Activated CD4-positive, alpha-beta T cell treated with anti-CD3 and anti-CD28 coated beads, Interleukin-2, amount 50 U/mL, for 1 hour (primary cell): ENCODE measurements around the gene GRK5.

Experiments used
- DNase-seq: peaks from one replicate; pipeline ENCODE4 v3.0.0-alpha.2; 2020

The GRK5 gene

GRCh38 chr10:119391440-119392251, 184.3 kb downstream of the GRK5 start:
- no peak for DNase-seq

GRCh38 chr10:119393019-119393418, 185.6 kb downstream of the GRK5 start:
- no peak for DNase-seq

GRCh38 chr10:119393421-119393820, 186.1 kb downstream of the GRK5 start:
- DNase-seq: no peak

- DNase-seq: no peak
These were observed 186.5 kb downstream of the GRK5 start for GRCh38 chr10:119393845-119394244.

GRCh38 chr10:119394657-119395279, 187.4 kb downstream of the GRK5 start:
- no peak for DNase-seq

- no peak for DNase-seq
These were observed 188.1 kb downstream of the GRK5 start for GRCh38 chr10:119395280-119396007.

- no peak for DNase-seq
These were observed 188.8 kb downstream of the GRK5 start for GRCh38 chr10:119396008-119396708.

- no peak for DNase-seq
These were observed 189.3 kb downstream of the GRK5 start for GRCh38 chr10:119396709-119397071.

GRCh38 chr10:119397416-119397815, 190.0 kb downstream of the GRK5 start:
- no peak for DNase-seq

- DNase-seq: no peak
These were observed 191.6 kb downstream of the GRK5 start for GRCh38 chr10:119398996-119399395.

- no peak for DNase-seq
These were observed 192.1 kb downstream of the GRK5 start for GRCh38 chr10:119399466-119399865.

- no peak for DNase-seq
These were observed 194.5 kb downstream of the GRK5 start for GRCh38 chr10:119401671-119402395.

- DNase-seq: no peak
These were observed 196.6 kb downstream of the GRK5 start for GRCh38 chr10:119403921-119404320.

GRCh38 chr10:119404719-119405519, 197.5 kb downstream of the GRK5 start:
- no peak for DNase-seq

GRCh38 chr10:119405520-119405807, 198.1 kb downstream of the GRK5 start:
- no peak for DNase-seq

- DNase-seq: no peak
These were observed 198.8 kb downstream of the GRK5 start for GRCh38 chr10:119406137-119406536.

- no peak for DNase-seq
These were observed 199.4 kb downstream of the GRK5 start for GRCh38 chr10:119406601-119407253.

GRCh38 chr10:119407254-119407777, 199.9 kb downstream of the GRK5 start:
- no peak for DNase-seq

- DNase-seq: no peak
These were observed 200.7 kb downstream of the GRK5 start for GRCh38 chr10:119408072-119408471.

- DNase-seq: no peak
These were observed 201.6 kb downstream of the GRK5 start for GRCh38 chr10:119408969-119409371.

- no peak for DNase-seq
These were observed 202.0 kb downstream of the GRK5 start for GRCh38 chr10:119409385-119409784.
